Measurements from ENCODE around the gene CREBBP.

- TF ChIP-seq CHD2 (IDR thresholded peaks at IDR 0.05; ENCODE audit: low read length, partially characterized antibody) = no peak
- no peak for TF ChIP-seq RAD21 (IDR thresholded peaks at IDR 0.05; ENCODE audit: low read length)
- no peak for TF ChIP-seq EZH2phosphoT487 (IDR thresholded peaks at IDR 0.05; ENCODE audit: borderline replicate concordance, low read depth)
- TF ChIP-seq ELF1 (IDR thresholded peaks at IDR 0.05) = no peak
- no peak for TF ChIP-seq USF1 (IDR thresholded peaks at IDR 0.05; ENCODE audit: borderline replicate concordance, low read depth)
- TF ChIP-seq NRF1 (IDR thresholded peaks at IDR 0.05; ENCODE audit: low read depth, low read length) = no peak
- no peak for TF ChIP-seq JUND (IDR thresholded peaks at IDR 0.05)
Observed at GRCh38 chr16:3836641-3837040, 43.9 kb downstream of the CREBBP start.
